ENCODE measurements around the gene TCF15. TPM values are rescaled to one million over a fixed set of nuclear protein-coding genes. Genes with fewer than 3 reads are reported as not detected.
"Not testable (repeated sequence)": the region's sequence is repeated elsewhere in the genome, so short reads cannot be mapped to it uniquely, and the experiment has no call there.

Gene TCF15
- total and polyA plus RNA-seq, 11 donors = 5.8 to 18.0 (median 10.0) TPM

DNA sequence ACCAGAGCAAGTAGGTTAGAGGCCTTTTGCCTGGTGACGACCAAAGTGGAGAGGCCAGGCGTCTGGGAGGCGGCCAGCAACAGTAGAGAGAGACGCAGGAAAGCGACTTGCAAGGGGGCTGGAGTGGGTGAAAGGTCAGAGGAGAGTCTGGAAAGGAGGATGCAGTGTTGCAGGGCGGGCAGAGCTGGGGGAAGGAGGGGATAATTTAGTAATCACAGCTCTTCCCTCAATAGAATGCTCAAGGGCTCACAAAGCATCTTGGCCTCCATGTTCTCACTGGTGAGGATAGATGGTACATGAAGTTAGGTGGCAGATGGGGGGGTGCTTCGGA, 25.2 kb downstream of the TCF15 start:
- intact Hi-C loops (cut with DNase I) = no loop called here
- 67 to 79% (median 71%) methylated on average over 7 of the region's 7 CpGs for WGBS, 4 donors
- H3K36me3 ChIP-seq = no peaks in the 10 kb centered on the region
- DNase-seq = peak in 1 of 5 donors; percentile 52
- H3K4me1 ChIP-seq = peaks cover 3 to 36% (median 18%) of the 10 kb centered on the region in 12 donors
- peaks cover 0 to 2% (median 0%) of the 10 kb centered on the region in 9 donors for H3K27me3 ChIP-seq
- H3K9me3 ChIP-seq = no peaks in the 10 kb centered on the region
- peak overlapping the region in 3 of 12 donors; percentile 22 to 51 (median 40) for H3K27ac ChIP-seq
- TF ChIP-seq, protein P1, sequence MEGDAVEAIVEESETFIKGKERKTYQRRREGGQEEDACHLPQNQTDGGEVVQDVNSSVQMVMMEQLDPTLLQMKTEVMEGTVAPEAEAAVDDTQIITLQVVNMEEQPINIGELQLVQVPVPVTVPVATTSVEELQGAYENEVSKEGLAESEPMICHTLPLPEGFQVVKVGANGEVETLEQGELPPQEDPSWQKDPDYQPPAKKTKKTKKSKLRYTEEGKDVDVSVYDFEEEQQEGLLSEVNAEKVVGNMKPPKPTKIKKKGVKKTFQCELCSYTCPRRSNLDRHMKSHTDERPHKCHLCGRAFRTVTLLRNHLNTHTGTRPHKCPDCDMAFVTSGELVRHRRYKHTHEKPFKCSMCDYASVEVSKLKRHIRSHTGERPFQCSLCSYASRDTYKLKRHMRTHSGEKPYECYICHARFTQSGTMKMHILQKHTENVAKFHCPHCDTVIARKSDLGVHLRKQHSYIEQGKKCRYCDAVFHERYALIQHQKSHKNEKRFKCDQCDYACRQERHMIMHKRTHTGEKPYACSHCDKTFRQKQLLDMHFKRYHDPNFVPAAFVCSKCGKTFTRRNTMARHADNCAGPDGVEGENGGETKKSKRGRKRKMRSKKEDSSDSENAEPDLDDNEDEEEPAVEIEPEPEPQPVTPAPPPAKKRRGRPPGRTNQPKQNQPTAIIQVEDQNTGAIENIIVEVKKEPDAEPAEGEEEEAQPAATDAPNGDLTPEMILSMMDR (IDR thresholded peaks at IDR 0.05) = no peak
- no peak for TF ChIP-seq POLR2A (IDR thresholded peaks at IDR 0.05)
- ATAC-seq = peak in 1 of 4 donors; percentile 36
- H3K4me3 ChIP-seq = no peak overlapping the region

DNA sequence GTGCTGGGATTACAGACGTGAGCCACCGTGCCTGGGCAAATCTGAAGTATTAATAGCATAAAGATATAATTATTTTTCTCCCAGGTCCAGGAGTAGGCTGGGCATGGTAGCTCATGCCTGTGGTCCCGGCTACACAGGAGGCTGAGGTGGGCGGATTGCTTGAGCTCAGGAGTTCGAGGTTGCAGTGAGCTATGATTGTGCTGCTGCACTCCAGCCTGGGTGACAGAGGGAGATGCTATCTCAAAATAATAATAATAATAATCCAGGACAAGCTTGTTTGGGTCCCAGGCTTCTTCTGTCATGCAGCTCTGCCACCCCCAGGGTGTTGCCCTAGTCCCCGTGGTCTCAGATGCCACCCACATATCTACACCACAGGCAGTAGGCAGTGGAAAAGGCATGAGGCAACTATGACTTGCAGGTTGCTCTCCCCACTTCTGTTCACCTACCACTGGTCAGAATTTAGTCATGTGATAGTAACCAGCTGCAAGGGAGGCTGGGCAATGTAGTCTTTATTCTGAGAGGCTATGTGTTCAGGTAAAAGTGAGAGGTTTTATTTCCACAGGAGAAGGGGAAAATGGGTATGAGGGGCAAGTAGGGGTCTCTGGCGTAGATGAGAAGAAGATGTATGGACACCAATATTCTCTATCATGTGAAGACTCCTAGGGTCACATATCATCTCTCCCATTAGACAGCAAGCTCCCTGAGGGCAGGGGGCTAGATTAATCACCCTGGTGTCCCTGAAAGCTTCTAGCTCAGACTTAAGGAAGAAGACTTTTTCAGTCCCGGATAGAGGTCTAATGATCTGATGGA, 25.7 kb downstream of the TCF15 start:
- no peak for TF ChIP-seq POLR2A (IDR thresholded peaks at IDR 0.05)
- TF ChIP-seq, protein P1 (IDR thresholded peaks at IDR 0.05) = no peak
- WGBS, 4 donors = 73 to 75% (median 74%) methylated on average over 8 of the region's 8 CpGs
- Histone ChIP-seq H3K27ac (peak overlapping the region in 3 of 12 donors; percentile 39 to 58 (median 49)), H3K4me3 (no peak overlapping the region), H3K36me3 (no peaks in the 10 kb centered on the region), H3K4me1 (peaks cover 3 to 30% (median 14%) of the 10 kb centered on the region in 12 donors), H3K9me3 (no peaks in the 10 kb centered on the region), H3K27me3 (peaks cover 0 to 2% (median 0%) of the 10 kb centered on the region in 9 donors)
- DNase-seq (no peak), ATAC-seq (peak in 3 of 4 donors; percentile 51 to 72 (median 53))
- intact Hi-C loops (cut with DNase I) = no loop called here

DNA sequence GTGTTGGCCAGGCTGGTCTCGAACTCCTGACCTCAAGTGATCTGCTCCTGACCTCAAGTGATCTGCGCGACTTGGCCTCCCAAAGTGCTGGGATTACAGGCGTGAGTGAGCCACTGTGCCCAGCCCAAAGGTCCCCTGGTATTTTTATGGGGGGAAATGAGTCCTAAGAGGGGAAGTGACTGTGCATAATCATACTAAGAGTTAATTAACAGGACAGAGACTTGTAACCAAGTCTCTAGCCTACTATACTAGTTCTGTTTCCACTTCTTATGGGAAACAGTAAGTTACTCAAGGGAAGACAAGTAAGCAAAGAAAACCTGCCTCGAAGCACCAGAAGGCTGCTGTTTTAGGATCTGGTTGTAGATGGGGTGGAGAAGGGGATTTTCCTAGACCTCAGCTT, 27.9 kb downstream of the TCF15 start:
- no peak for TF ChIP-seq POLR2A (IDR thresholded peaks at IDR 0.05)
- TF ChIP-seq, protein P1 (IDR thresholded peaks at IDR 0.05) = no peak
- Histone ChIP-seq H3K27me3 (peaks cover 0 to 2% (median 0%) of the 10 kb centered on the region in 9 donors), H3K27ac (no peak overlapping the region), H3K4me3 (no peak overlapping the region), H3K36me3 (no peaks in the 10 kb centered on the region), H3K4me1 (peaks cover 0 to 15% (median 4%) of the 10 kb centered on the region in 12 donors), H3K9me3 (no peaks in the 10 kb centered on the region)
- intact Hi-C loops (cut with DNase I) = no loop called here
- WGBS, 4 donors = 79 to 87% (median 84%) methylated on average over 5 of the region's 5 CpGs
- DNase-seq = no peak
- no peak for ATAC-seq

DNA sequence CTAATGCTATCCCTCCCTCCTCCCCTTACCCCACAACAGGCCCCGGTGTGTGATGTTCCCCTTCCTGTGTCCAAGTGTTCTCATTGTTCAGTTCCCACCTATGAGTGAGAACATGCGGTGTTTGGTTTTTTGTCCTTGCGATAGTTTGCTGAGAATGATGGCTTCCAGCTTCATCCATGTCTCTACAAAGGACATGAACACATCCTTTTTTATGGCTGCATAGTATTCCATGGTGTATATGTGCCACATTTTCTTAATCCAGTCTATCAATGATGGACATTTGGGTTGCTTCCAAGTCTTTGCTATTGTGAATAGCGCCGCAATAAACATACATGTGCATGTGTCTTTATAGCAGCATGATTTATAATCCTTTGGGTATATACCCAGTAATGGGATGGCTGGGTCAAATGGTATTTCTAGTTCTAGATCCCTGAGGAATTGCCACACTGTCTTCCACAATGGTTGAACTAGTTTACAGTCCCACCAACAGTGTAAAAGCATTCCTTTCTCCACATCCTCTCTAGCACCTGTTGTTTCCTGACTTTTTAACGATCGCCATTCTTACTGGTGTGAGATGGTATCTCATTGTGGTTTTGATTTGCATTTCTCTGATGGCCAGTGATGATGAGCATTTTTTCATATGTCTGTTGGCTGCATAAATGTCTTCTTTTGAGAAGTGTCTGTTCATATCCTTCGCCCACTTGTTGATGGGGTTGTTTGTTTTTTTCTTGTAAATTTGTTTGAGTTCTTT, 31.0 kb downstream of the TCF15 start:
- H3K9me3 ChIP-seq; H3K27ac ChIP-seq; H3K36me3 ChIP-seq; DNase-seq; H3K4me3 ChIP-seq; intact Hi-C loops (cut with DNase I); ATAC-seq; H3K27me3 ChIP-seq: not testable (repeated sequence)
- WGBS, 4 donors = 76 to 88% (median 87%) methylated on average over 7 to 8 of the region's 8 CpGs
- H3K4me1 ChIP-seq = peaks cover 0 to 35% (median 14%) of the 10 kb centered on the region in 12 donors

Measured in heart left ventricle (tissue), 16 donors.